HCT116 (cell line): ENCODE data around the gene AEBP1. TPM values are rescaled to one million over a fixed set of nuclear protein-coding genes. Genes with fewer than 3 reads are reported as not detected.

Source experiments
- ATAC-seq: fragments of 200-7000 bp; cut with Tn5 transposase; 2 replicates; pipeline ENCODE4 v1.9.1; 2020; ENCODE audit warnings: mild to moderate bottlenecking, moderate library complexity
- BruUV-seq: library from RNA; stranded (reverse); fragments of 400-500 nt; replicated peaks from 2 replicates; lab custom pipeline; 2021; lab: Mats Ljungman, UMichigan
- CTCF ChIA-PET: fragments of 300-600 bp; sonication (Branson Sonifier 250); formaldehyde crosslinking; loops from one replicate; lab custom pipeline; 2021; ENCODE audit warnings: antibody characterized with exemption; lab: Charles Lee
- POLR2A ChIA-PET: fragments of 300-600, 350-600 bp; sonication (Branson Sonifier 250); formaldehyde crosslinking; loops from one replicate; lab custom pipeline; 2021; ENCODE audit warnings: antibody characterized with exemption; lab: Charles Lee
- RAD21 ChIA-PET, 2 experiments: fragments of 300-600 bp; sonication (Branson Sonifier 250); formaldehyde crosslinking; loops; one replicate each; lab custom pipeline; 2023; ENCODE audit warnings: low total read pairs in 2 of 2; ENCODE audit not compliant: uncharacterized antibody in 2 of 2, unreplicated experiment in 2 of 2, low non-redundant PET in 1 of 2; lab: Charles Lee
- DNase-seq: peaks from one replicate; pipeline ENCODE4 v3.0.0-alpha.2; 2010; ENCODE audit warnings: low read depth, low spot score
- H2AFZ ChIP-seq: fragments of 200-600 bp; shearing (Covaris generic), sonication (generic); 2 replicates; pipeline ENCODE4 v1.6.1; 2017; ENCODE audit warnings: low read depth, mixed run types, mixed read lengths, antibody characterized with exemption, low read length; ENCODE audit not compliant: poor library complexity, severe bottlenecking
- H3K27ac ChIP-seq: 2 replicates; pipeline ENCODE4 v1.5.1; 2012; ENCODE audit warnings: low read depth, low read length
- H3K27me3 ChIP-seq: fragments of 200-600 bp; sonication (generic); 2 replicates; pipeline ENCODE4 v1.6.1; 2016; ENCODE audit warnings: mixed run types, low read length, mixed read lengths; ENCODE audit not compliant: insufficient read depth
- H3K36me3 ChIP-seq, 2 experiments: fragments of 200-500 bp in 1 of 2; fragments of 200-600 bp in 1 of 2; sonication (Bioruptor generic) in 1 of 2; sonication (generic) in 1 of 2; 2 replicates each; pipeline versions ENCODE4 v1.5.1 to v1.6.1; 2014 to 2016; ENCODE audit warnings: low read length in 2 of 2, inconsistent platforms in 1 of 2, mixed read lengths in 1 of 2, mixed run types in 1 of 2; ENCODE audit not compliant: insufficient read depth in 2 of 2, control insufficient read depth in 1 of 2
- H3K4me1 ChIP-seq, 2 experiments: fragments of 200-600 bp in 1 of 2; sonication (generic) in 1 of 2; 2 replicates each; pipeline versions ENCODE4 v1.5.1 to v1.6.1; 2012 to 2017; ENCODE audit warnings: low read length in 2 of 2, inconsistent platforms in 1 of 2, mild to moderate bottlenecking in 1 of 2, mixed read lengths in 1 of 2, mixed run types in 1 of 2, moderate library complexity in 1 of 2; ENCODE audit not compliant: insufficient read depth in 2 of 2, control insufficient read depth in 1 of 2
- H3K4me2 ChIP-seq: fragments of 200-600 bp; sonication (generic); 2 replicates; pipeline ENCODE4 v1.6.1; 2017; ENCODE audit warnings: mixed run types, low read length, mixed read lengths
- H3K4me3 ChIP-seq, 2 experiments: fragments of 200-600 bp in 1 of 2; sonication (generic) in 1 of 2; replicated peaks in 1 of 2; 2 replicates each; pipeline ENCODE4 v1.5.1; 2011 to 2016; ENCODE audit warnings: low read length in 2 of 2, control low read depth in 1 of 2, low read depth in 1 of 2, mild to moderate bottlenecking in 1 of 2, mixed read lengths in 1 of 2, mixed run types in 1 of 2
- H3K79me2 ChIP-seq: fragments of 200-600 bp; sonication (generic); 2 replicates; pipeline ENCODE4 v1.6.1; 2017; ENCODE audit warnings: mild to moderate bottlenecking, mixed run types, low read length, moderate library complexity, mixed read lengths; ENCODE audit not compliant: insufficient read depth
- H3K9ac ChIP-seq: fragments of 200-600 bp; sonication (generic); 2 replicates; pipeline ENCODE4 v1.6.1; 2016; ENCODE audit warnings: low read length, mixed read lengths
- H3K9me2 ChIP-seq: fragments of 200-600 bp; sonication (generic), shearing (Covaris generic); 2 replicates; pipeline ENCODE4 v1.6.1; 2017; ENCODE audit warnings: mixed run types, mild to moderate bottlenecking, moderate library complexity; ENCODE audit not compliant: insufficient read depth
- H3K9me3 ChIP-seq, 2 experiments: fragments of 200-500 bp in 1 of 2; fragments of 200-600 bp in 1 of 2; sonication (Bioruptor generic) in 1 of 2; sonication (generic) in 1 of 2; 2 replicates each; pipeline ENCODE4 v1.6.1; 2014 to 2017; ENCODE audit warnings: low read length in 2 of 2, mixed read lengths in 2 of 2, inconsistent platforms in 1 of 2, low read depth in 1 of 2, mild to moderate bottlenecking in 1 of 2, mixed run types in 1 of 2, moderate library complexity in 1 of 2; ENCODE audit not compliant: control insufficient read depth in 1 of 2, insufficient read depth in 1 of 2
- H4K20me1 ChIP-seq: fragments of 200-600 bp; sonication (generic), shearing (Covaris generic); 2 replicates; pipeline ENCODE4 v1.6.1; 2017; ENCODE audit warnings: mixed run types, mild to moderate bottlenecking, moderate library complexity; ENCODE audit not compliant: insufficient read depth
- CBX3 ChIP-seq: IDR thresholded peaks from 2 replicates; pipeline ENCODE4 v1.6.1; 2012; ENCODE audit warnings: low read depth
- CEBPB ChIP-seq: IDR thresholded peaks from 2 replicates; pipeline ENCODE4 v1.6.1; 2012; ENCODE audit warnings: low read depth
- CTCF ChIP-seq, 3 experiments: fragments of 200-600 bp in 1 of 3; sonication (generic) in 1 of 3; IDR thresholded peaks in 2 of 3; conservative IDR thresholded peaks in 1 of 3; 2 replicates each; pipeline ENCODE4 v1.5.1; 2012 to 2017; ENCODE audit warnings: low read depth in 2 of 3, low read length in 2 of 3, antibody characterized with exemption in 1 of 3, borderline replicate concordance in 1 of 3, control low read depth in 1 of 3, mild to moderate bottlenecking in 1 of 3, mixed read lengths in 1 of 3, mixed run types in 1 of 3, moderate library complexity in 1 of 3; ENCODE audit not compliant: insufficient read depth in 1 of 3
- POLR2A ChIP-seq: IDR thresholded peaks from 2 replicates; pipeline ENCODE4 v1.7.0; 2011; ENCODE audit warnings: borderline replicate concordance; ENCODE audit not compliant: insufficient read depth, insufficient read length; ENCODE audit errors: extremely low read depth
- TCF7L2 ChIP-seq: IDR thresholded peaks from 2 replicates; pipeline ENCODE4 v1.7.0; 2011; ENCODE audit warnings: borderline replicate concordance, inconsistent platforms; ENCODE audit not compliant: insufficient read depth, insufficient read length; ENCODE audit errors: extremely low read depth
- YY1 ChIP-seq: IDR thresholded peaks from 2 replicates; pipeline ENCODE4 v1.6.1; 2011; ENCODE audit warnings: low read length, low read depth, moderate library complexity, mild to moderate bottlenecking; ENCODE audit not compliant: insufficient replicate concordance; ENCODE audit errors: extremely low read depth
- ZFX ChIP-seq: fragments of 450-650 bp; IDR thresholded peaks from 2 replicates; pipeline ENCODE4 v1.6.1; 2017
- intact Hi-C: fragments of 100-400 bp; cut with micrococcal nuclease; formaldehyde crosslinking; loops from 2 replicates; pipeline ENCODE4 v1.10.0; 2022
- total RNA-seq: library from RNA; stranded (reverse); gene quantifications from one replicate; pipeline ENCODE4 v1.2.1, GENCODE V29; 2021; ENCODE audit not compliant: unreplicated experiment
- TF ChIP-seq, protein P1 (sequence below): IDR thresholded peaks from 2 replicates; pipeline ENCODE4 v1.6.1; 2012; ENCODE audit warnings: low read depth

Gene AEBP1
- total RNA-seq, 1 experiment from 2014 or later = 0.49 TPM

DNA sequence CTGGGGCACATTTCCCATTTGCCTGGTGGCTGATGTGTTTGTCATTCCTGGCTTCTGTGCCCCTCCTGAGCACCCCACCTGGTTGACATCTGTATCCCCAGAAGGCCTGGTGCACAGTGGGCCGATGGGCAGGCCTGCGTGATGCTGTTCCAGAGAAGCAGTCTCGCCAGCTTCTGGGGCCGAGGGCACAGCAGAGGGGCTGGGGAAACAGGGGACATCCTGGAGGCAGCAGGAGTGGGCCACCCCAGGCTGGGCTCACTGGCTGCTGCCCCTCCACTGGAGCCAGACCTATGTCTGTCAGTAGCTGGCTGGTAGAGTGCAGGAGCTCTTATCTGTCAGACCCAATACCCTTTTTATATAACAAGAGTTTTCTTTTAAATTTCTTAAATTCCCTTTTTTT lies 37.9 kb downstream of the AEBP1 start:
- TF ChIP-seq CTCF (IDR thresholded peaks at IDR 0.05 in 2 of 3, conservative IDR thresholded peaks at IDR 0.05 in 1 of 3; ENCODE audit: borderline replicate concordance in 1 of 3, insufficient read depth in 1 of 3, low read depth in 2 of 3, low read length in 2 of 3) = no peak
- no peaks in the 10 kb centered on the region for H3K9me2 ChIP-seq
- no peaks in the 10 kb centered on the region for H3K79me2 ChIP-seq
- DNase-seq = no peak
- no peaks in the 10 kb centered on the region for H3K36me3 ChIP-seq
- no peak overlapping the region for H3K4me2 ChIP-seq
- no peak overlapping the region for H3K9ac ChIP-seq
- intact Hi-C loops = no loop called here
- no peaks in the 10 kb centered on the region for H3K27me3 ChIP-seq
- no TSS peak for BruUV-seq
- ChIA-PET CTCF (interaction anchor here (0.7 kb wide), 1 partner anchor 54 kb away, joined by 3 read pairs; no protein-coding TSS in a partner anchor), POLR2A (no interaction called here), RAD21 (no interaction called here)
- no peaks in the 10 kb centered on the region for H4K20me1 ChIP-seq
- no peaks in the 10 kb centered on the region for H3K9me3 ChIP-seq
- H2AFZ ChIP-seq = no peak overlapping the region
- no peaks in the 10 kb centered on the region for H3K4me1 ChIP-seq
- no peak overlapping the region for H3K27ac ChIP-seq
- no peak for ATAC-seq
- no peak overlapping the region for H3K4me3 ChIP-seq

DNA sequence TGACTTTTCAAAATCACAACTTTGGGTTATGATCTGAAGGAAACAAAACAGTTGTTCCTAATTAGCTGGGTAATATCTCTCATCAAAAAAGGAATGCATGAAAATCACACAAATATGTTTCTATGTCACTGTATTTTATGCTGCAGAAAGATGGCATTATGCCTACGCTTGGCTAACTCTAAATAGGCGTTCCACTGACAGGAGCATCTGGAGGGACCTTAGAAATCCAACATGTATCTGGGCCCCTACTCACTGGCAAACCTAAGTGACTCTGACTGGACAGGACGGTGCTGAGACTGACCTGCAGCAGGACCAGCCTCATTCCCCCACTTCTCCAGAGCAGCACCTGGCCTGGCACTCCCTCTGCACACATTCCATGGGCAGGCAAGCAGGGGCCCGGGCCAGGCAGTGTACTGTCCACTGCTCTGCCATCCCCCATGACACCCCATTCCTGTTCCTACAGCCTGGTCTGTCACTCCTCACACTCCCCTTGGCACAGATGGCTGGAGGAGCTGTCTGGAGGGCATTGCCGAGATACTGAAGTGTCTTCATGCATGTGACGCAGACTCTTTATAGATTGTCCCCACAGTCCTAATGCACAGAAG lies 39.6 kb downstream of the AEBP1 start:
- TF ChIP-seq, protein P1, sequence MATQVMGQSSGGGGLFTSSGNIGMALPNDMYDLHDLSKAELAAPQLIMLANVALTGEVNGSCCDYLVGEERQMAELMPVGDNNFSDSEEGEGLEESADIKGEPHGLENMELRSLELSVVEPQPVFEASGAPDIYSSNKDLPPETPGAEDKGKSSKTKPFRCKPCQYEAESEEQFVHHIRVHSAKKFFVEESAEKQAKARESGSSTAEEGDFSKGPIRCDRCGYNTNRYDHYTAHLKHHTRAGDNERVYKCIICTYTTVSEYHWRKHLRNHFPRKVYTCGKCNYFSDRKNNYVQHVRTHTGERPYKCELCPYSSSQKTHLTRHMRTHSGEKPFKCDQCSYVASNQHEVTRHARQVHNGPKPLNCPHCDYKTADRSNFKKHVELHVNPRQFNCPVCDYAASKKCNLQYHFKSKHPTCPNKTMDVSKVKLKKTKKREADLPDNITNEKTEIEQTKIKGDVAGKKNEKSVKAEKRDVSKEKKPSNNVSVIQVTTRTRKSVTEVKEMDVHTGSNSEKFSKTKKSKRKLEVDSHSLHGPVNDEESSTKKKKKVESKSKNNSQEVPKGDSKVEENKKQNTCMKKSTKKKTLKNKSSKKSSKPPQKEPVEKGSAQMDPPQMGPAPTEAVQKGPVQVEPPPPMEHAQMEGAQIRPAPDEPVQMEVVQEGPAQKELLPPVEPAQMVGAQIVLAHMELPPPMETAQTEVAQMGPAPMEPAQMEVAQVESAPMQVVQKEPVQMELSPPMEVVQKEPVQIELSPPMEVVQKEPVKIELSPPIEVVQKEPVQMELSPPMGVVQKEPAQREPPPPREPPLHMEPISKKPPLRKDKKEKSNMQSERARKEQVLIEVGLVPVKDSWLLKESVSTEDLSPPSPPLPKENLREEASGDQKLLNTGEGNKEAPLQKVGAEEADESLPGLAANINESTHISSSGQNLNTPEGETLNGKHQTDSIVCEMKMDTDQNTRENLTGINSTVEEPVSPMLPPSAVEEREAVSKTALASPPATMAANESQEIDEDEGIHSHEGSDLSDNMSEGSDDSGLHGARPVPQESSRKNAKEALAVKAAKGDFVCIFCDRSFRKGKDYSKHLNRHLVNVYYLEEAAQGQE = no peak
- TF ChIP-seq CBX3 (no peak), YY1 (no peak), TCF7L2 (no peak), ZFX (no peak), POLR2A (no peak), CEBPB (no peak)
- POLR2A ChIA-PET = no interaction called here
- H4K20me1 ChIP-seq = no peaks in the 10 kb centered on the region
- H3K9me3 ChIP-seq = no peaks in the 10 kb centered on the region
- no peak overlapping the region for H3K4me2 ChIP-seq
- CTCF ChIA-PET = no interaction called here
- no peaks in the 10 kb centered on the region for H3K79me2 ChIP-seq
- H3K27me3 ChIP-seq = no peaks in the 10 kb centered on the region
- ATAC-seq (no peak), DNase-seq (no peak)
- no peak overlapping the region for H2AFZ ChIP-seq
- no peak overlapping the region for H3K9ac ChIP-seq
- BruUV-seq = no TSS peak
- no peaks in the 10 kb centered on the region for H3K9me2 ChIP-seq
- H3K36me3 ChIP-seq = no peaks in the 10 kb centered on the region
- H3K4me3 ChIP-seq = no peak overlapping the region
- H3K4me1 ChIP-seq = no peaks in the 10 kb centered on the region
- RAD21 ChIA-PET = no interaction called here
- H3K27ac ChIP-seq = no peak overlapping the region
- intact Hi-C loops = no loop called here
